KOPT-K1 (cell line): ENCODE measurements around the gene LTV1.
"Not testable (repeated sequence)": the region's sequence is repeated elsewhere in the genome, so short reads cannot be mapped to it uniquely, and the experiment has no call there.

Experiments
- H3K27ac ChIP-seq: fragments of 200-600 bp; sonication (generic); 2 replicates; pipeline ENCODE4 v1.5.1; 2016; ENCODE audit warnings: antibody characterized with exemption, mild to moderate bottlenecking, low read depth, low read length; ENCODE audit not compliant: poor library complexity, severe bottlenecking
- H3K36me3 ChIP-seq: fragments of 200-600 bp; sonication (generic); 2 replicates; pipeline ENCODE4 v1.5.1; 2017; ENCODE audit warnings: antibody characterized with exemption, mild to moderate bottlenecking, low read length, moderate library complexity; ENCODE audit not compliant: insufficient read depth
- H3K9me3 ChIP-seq: fragments of 200-600 bp; sonication (generic); 2 replicates; pipeline ENCODE4 v1.5.1; 2017; ENCODE audit warnings: antibody characterized with exemption, low read length, mild to moderate bottlenecking; ENCODE audit not compliant: insufficient read depth, poor library complexity, severe bottlenecking

LTV1 gene, protein sequence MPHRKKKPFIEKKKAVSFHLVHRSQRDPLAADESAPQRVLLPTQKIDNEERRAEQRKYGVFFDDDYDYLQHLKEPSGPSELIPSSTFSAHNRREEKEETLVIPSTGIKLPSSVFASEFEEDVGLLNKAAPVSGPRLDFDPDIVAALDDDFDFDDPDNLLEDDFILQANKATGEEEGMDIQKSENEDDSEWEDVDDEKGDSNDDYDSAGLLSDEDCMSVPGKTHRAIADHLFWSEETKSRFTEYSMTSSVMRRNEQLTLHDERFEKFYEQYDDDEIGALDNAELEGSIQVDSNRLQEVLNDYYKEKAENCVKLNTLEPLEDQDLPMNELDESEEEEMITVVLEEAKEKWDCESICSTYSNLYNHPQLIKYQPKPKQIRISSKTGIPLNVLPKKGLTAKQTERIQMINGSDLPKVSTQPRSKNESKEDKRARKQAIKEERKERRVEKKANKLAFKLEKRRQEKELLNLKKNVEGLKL

DNA sequence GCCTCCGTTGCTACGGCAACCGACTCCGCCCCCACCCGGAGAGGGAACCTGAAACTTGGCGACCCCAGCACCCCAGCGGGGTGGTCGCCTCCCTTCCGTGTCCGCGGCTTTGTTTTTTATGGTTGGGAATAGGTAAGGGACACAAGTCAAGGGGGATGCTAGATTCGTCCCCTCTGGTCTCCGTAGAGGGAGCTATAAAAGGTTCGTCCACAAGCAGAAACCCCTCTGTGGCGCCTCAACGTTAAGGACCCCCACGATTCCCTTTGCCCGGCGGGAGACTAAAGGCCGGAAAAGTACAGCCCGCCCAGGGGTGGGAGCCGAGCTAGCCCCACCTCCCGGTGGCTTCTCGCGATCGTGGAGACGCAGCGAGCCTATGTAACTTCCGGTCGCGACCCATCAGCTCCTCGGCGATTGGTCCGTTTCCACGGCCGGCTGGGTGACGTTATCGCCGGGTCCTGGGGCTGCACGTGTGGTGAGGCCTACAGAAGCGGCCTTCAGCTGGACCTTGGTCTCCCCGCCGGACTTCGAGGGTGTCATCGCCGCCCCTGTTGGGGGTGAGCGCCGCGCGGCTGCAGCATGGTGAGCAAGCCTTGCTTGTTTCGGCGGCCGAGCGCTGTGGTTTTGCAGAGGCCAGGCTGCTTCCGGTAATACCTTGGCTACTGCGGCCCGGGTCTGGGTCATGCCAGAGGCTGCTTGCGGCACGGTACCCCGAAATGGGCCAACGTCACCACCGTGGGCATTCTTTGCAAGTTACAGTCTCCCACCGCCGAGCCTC, at the start of gene LTV1:
Gene LTV1 (plus strand): TSS at position 437 of the 775 bp plus-strand sequence. CDS start 140 bp downstream, at position 577.
- Histone ChIP-seq H3K36me3 (peaks cover 36% of the 10 kb centered on the region), H3K9me3 (no peaks in the 10 kb centered on the region), H3K27ac (peak within 1 kb of the TSS; percentile 89)

DNA sequence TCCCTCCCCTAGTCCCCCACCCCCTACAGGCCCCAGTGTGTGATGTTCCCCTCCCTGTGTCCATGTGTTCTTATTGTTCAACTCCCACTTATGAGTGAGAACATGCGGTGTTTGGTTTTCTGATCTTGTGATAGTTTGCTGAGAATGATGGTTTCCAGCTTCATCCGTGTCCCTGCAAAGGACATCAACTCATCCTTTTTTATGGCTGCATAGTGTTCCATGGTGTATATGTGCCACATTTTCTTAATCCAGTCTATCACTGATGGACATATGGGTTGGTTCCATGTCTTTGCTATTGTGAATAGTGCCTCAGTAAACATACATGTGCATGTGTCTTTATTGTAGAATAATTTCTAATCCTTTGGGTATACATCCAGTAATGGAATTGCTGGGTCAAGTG, 46.6 kb upstream of the LTV1 start:
- not testable (repeated sequence) for H3K27ac ChIP-seq, H3K36me3 ChIP-seq, H3K9me3 ChIP-seq

DNA sequence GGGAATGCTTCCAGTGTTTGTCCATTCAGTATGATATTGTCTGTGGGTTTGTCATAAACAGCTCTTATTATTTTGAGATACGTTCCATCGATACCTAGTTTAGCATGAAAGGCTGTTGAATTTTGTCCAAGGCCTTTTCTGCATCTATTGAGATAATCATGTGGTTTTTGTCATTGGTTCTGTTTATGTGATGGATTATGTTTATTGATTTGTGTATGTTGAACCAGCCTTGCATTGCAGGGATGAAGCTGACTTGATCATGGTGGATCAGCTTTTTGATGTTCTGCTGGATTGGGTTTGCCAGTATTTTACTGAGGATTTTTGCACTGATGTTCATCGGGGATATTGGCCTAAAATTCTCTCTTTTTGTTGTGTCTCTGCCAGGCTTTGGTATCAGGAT, 44.7 kb upstream of the LTV1 start:
- not testable (repeated sequence) for H3K36me3 ChIP-seq, H3K9me3 ChIP-seq, H3K27ac ChIP-seq

DNA sequence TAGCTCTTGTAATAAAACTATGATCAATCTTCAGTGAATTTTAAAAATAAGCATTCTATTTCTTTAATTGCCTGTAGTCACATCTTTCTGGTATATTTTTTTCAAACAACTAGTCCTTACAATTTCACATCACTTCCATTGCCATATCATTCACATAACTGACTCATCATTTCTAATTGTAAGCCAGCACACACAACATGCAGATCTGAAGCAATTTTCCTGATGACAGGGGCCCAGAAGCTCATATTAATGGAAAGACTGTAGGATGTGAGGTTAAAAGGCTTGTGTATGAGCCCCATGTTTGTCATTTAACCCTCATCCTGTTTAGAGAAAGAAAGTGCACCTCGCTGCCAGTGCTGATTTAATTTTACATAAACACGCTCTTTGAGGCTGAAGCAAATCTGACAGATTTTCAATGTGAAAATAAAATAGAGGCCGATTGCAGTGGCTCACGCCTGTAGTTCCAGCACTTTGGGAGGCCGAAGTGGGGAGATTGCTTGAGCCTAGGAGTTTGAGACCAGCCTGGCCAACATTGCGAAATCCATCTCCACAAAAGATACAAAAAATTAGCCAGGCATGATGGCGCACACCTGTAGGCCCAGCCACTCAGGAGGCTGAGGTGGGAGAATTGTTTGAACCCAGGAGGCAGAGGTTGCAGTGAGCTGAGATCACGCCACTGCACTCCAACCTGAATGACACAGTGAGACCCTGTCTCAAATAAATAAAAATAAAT, 40.1 kb upstream of the LTV1 start:
- H3K36me3 ChIP-seq: no peaks in the 10 kb centered on the region
- H3K9me3 ChIP-seq: no peaks in the 10 kb centered on the region
- H3K27ac ChIP-seq: no peak overlapping the region

DNA sequence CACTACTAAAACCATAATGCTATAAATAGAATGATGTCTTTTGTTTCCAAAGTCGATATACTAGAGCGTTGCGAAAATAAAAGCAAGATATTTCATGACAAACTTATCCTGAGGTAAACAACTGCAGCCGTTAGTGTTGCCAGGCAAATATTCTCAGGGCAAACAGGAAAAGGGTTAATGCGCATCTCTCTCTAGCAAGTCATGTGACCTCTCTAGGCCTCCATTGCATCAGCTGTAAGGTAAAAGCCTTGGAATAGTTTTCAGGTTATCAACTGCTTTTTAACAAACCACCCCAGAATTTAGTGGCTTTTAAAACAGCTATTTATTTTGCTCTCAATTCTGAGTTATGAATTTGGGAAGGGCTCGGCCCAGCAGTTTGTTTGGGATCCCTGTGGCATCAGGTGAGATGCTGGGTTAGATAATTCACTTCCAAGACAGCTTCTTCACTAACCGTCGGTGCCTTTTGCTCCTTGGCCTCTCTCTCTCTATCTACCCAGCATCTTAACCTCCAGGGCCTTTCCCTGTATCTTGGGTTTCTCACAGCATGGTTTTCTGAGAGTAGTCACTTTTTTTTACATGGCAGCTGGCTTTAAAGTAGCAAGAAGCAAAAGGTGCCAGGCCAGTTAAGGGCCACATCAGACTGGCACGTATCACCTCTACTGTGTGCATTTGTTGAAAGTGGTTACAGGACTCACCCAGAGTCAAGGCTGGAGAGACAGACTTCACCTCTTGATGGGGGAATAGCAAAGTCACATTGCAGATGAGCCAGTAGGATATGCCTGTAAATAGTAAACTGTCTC, 39.2 kb upstream of the LTV1 start:
- Histone ChIP-seq H3K36me3 (no peaks in the 10 kb centered on the region), H3K27ac (no peak overlapping the region), H3K9me3 (no peaks in the 10 kb centered on the region)

DNA sequence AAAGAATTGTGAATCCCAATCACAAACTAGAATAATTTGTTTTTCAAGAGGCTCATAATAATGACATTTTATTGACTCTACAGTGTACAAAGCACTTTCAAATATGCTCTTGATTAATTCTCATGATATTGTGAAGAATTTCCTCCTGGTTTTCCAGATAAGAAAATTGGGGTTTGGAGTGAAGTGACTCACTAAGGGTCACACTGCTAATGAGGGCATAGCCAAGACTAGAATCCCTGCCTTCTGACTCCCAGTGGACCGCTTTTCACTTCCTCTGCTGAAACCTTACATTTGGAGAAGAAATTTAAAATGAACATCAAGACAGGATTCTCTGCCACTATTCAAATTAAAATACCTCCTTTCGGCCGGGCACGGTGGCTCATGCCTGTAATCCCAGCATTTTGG, 38.3 kb upstream of the LTV1 start:
- Histone ChIP-seq H3K9me3 (no peaks in the 10 kb centered on the region), H3K27ac (no peak overlapping the region), H3K36me3 (no peaks in the 10 kb centered on the region)

DNA sequence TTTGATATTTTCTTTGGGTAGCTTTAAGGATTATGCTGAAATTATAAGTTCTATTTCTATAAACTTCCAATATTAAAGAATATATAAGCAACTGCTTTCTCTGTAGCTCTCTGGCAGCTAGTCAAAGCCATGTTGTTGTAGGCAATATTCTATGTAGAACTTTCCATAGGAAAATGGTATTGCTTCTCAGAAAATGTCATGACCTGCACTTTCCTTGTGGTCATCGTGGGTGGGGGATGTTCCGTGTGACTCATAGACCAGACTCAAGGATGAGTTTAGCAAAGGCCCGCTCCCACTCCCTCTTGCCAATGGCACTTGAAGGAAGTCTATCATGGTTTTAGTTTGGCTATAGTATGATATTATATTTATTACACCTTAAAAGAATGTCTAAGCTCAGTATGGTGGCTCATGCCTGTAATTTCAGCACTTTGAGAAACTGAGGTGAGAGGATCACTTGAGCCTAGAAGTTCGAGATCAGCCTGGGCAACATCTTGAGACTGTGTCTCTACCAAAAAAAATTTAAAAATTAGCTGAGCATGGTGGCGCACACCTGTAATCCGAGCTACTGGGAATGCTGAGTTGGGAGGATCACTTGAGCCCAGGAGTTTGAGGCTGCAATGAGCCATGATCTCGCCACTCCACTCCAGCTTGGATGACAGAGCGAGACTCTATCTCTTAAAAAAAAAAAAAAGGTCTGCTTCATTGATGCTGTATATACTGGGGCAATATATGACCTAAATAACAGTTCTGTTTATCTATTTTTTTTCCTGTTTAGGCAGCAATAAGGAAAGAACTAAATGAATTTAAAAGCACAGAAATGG, 36.6 kb upstream of the LTV1 start:
- H3K9me3 ChIP-seq: no peaks in the 10 kb centered on the region
- no peaks in the 10 kb centered on the region for H3K36me3 ChIP-seq
- no peak overlapping the region for H3K27ac ChIP-seq

DNA sequence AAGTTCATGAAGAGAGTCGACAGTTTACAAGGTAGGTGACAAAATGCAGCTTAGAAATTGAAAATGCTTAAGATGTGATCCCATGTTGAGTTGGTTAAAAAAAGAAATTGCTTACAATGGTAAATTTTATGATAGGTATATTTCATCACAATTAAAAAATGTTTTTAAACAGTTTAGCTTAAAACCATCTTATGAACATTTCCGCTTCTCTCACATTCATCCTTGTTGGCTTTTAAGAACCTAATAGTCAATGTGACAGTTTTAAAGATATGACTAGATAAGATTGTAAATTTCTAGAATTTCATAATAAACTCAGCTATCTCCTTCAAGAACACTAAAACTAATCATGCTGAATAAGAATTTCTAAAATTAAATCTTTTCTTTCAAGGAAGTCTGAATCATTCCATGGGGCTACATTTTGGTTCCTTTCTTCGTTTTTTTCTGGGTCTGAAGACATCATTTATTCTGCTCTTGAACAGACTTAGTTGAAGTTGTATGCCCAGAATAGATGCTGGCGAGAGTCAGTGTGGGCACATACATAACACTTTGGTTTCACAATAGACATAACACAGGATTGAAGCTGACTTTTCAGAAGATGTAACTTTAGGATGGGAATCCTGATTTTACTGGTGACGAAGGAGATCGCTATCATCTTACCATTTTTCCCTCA, 35.9 kb upstream of the LTV1 start:
- Histone ChIP-seq H3K9me3 (no peaks in the 10 kb centered on the region), H3K36me3 (no peaks in the 10 kb centered on the region), H3K27ac (no peak overlapping the region)

DNA sequence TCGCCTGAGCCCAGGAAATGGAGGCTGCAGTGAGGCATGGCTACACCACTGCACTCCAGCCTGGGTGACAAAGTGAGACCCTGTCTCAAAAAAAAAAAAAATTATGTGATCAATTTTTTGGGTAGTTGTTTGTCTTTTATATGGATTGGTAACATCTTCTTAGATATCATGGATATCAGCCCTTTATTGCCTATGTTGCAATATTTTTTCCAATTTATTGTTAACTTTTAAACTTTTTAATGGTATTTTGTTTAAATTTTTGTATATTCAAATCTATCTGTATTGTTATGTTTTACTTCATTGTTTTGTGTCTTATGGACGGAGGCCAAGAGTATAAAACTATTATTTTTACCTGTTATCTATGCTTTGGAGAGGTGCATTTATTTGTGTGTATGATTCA, 32.4 kb upstream of the LTV1 start:
- H3K27ac ChIP-seq: no peak overlapping the region
- H3K9me3 ChIP-seq: no peaks in the 10 kb centered on the region
- no peaks in the 10 kb centered on the region for H3K36me3 ChIP-seq

DNA sequence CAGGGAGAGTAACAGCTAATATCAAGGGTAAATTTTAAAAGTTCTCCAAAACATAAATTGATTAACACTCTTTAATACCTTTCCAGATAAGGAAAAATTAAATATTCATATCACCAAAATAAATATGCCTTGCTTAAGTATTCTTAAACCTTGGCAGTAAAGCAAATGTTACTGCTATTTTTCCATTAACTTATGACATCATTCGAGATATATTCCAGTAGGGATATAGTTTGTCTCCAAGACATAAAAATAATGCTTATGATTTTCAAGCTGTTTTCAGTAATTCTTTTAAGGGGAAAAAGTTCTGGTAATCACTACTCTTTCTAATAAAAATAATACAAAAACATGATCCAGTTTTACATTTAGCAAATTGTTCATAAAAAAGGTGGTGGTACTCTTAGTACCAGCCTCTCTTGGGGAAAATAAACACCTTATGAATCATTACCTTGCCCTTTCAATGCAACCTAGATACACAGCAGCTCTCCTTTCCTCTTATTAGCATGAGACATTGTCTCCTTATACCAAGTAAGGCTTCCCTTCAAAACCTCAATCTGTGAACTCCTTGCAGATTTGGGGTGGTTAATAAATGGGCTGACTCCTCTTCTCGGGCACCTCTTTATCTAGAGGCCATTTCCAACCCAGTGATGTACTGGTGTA, 31.5 kb upstream of the LTV1 start:
- no peaks in the 10 kb centered on the region for H3K36me3 ChIP-seq
- no peak overlapping the region for H3K27ac ChIP-seq
- no peaks in the 10 kb centered on the region for H3K9me3 ChIP-seq

DNA sequence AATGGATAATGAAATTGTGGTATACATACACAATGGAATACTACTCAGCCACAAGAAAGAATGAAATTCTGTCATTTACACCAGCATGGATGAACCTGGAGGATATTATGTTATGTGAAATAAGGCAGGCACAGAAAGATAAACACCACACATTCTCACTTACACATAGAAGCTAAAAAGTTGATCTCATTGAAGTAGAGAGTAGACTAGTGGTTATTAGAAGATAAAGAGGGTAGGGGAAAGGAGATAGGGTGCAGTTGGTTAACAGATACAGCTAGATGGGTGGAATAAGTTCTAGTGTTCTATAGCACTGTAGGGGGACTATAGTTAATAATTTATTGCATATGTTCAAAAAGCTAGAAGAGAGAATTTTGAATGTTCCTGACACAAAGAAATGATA, 25.5 kb upstream of the LTV1 start:
- Histone ChIP-seq H3K36me3 (no peaks in the 10 kb centered on the region), H3K9me3 (no peaks in the 10 kb centered on the region), H3K27ac (no peak overlapping the region)

DNA sequence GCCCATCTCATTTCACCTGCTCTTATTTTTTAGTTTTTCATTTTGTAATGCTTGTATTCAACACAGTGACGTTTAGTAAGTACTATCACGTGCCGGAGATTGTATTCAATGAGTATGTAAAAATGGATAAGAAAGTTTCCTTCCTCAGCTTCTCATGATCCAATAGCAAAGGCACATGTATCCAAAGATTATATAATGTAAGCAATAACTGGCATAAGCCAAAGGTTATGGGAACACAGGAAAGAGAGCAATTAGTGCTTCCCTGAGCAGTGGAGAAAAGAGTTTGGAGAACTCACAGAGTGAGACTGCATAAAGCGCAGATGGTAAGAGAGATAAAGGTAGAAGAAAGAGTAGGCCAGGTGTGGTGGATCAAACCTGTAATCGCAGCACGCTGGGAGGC, 21.8 kb upstream of the LTV1 start:
- H3K9me3 ChIP-seq: no peaks in the 10 kb centered on the region
- H3K27ac ChIP-seq: no peak overlapping the region
- H3K36me3 ChIP-seq: no peaks in the 10 kb centered on the region

DNA sequence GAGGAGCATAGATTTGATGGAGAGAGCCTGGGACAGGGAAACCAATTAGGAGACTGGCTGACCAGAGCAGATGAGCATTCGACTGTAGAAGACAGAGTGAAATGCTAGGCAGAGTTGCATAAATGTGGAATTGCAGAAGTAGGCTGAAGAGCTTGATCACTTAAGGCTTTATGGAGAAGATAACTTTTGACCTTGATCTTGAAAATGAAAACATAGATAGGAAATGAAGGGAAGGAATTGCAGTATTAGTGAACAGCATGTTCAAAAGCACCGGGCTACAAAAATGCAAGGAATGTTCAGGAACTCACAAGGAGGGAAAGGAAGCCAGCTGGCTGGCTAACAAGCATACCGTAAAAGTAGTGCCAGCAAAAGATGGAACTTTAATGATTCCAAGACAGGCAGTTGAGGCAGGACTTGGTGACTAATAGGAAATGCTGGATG, 20.5 kb upstream of the LTV1 start:
- Histone ChIP-seq H3K9me3 (no peaks in the 10 kb centered on the region), H3K27ac (no peak overlapping the region), H3K36me3 (no peaks in the 10 kb centered on the region)
